ENCODE measurements around the gene COLGALT1.
"Not testable (repeated sequence)": the region's sequence is repeated elsewhere in the genome, so short reads cannot be mapped to it uniquely, and the experiment has no call there.

The COLGALT1 gene

GRCh38 chr19:17534767-17535166, 20.7 kb upstream of the COLGALT1 start:
- DNase-seq, result no peak

- no peak for DNase-seq
Observed at GRCh38 chr19:17536955-17537354, 18.5 kb upstream of the COLGALT1 start.

- DNase-seq, result no peak
Observed at GRCh38 chr19:17538684-17539237, 16.7 kb upstream of the COLGALT1 start.

DNA sequence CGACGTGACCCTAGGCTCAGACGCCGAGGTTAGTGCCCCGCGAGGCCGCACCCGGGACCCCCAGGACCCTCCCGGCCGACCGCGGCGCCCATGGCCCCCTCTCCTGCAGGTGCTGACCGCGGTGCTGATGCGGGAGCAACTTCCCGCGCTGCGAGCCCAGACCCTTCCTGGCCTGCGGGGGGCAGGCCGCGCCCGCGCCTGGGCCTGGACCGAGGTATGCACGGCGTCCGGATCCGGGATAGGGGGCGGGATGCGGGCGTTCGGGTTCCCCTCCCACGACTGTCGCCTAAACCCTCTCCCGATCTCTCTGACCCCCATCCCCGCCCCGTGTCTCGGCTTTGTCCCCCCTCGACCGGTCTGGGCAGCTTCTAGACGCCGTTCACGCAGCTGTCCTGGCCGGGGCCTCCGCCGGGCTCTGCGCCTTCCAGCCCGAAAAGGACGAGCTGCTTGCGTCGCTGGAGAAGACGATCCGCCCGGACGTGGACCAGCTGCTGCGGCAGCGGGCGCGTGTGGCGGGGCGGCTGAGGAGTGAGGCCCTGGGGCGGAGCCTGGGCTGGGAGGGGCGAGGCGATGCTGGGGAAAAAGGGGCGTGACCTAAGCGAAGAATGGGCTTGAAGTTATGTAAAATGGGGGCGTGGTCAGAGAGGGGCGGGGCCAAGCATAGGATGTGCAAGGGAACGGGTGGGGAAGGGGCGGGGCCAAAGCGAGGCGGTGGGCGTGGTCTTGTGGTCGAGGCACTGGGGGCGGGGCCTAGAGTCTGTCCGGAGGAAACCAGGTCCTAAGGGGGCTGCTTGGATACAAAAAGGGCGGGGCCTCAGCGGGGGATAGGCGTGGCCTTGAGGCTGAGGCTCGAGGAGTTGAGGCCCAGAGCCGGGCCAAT, 16.0 kb upstream of the COLGALT1 start:
- peak; percentile 91 for DNase-seq

GRCh38 chr19:17540174-17540573, 15.3 kb upstream of the COLGALT1 start:
- DNase-seq, result no peak

DNA sequence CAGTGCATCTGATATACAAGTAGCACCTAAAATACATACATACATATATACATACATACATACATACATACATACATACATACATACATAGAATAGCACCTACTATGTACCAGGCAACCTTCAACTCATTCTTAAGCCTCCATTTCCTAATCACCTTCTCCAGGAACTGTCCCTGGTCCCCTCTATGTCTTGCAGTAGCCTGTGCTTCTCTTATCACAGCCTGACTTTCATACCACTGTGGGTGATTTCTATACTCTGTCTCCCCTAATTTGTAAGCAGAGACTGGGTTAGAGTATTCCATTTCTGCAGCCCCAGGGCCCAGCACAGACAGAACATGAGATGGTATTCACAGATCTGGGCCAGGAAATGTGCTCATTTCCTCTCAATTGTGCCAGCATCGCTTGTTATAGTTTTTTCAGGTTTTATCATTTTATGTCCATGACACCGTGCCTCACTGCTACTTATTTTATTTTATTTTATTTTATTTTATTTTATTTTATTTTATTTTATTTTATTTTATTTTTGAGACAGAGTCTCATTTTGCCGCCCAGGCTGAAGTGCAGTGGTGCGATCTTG, 14.2 kb upstream of the COLGALT1 start:
- no peak for DNase-seq

GRCh38 chr19:17542042-17542441, 13.4 kb upstream of the COLGALT1 start:
- no peak for DNase-seq

- DNase-seq, result no peak
Observed at GRCh38 chr19:17542793-17543582, 12.5 kb upstream of the COLGALT1 start.

DNA sequence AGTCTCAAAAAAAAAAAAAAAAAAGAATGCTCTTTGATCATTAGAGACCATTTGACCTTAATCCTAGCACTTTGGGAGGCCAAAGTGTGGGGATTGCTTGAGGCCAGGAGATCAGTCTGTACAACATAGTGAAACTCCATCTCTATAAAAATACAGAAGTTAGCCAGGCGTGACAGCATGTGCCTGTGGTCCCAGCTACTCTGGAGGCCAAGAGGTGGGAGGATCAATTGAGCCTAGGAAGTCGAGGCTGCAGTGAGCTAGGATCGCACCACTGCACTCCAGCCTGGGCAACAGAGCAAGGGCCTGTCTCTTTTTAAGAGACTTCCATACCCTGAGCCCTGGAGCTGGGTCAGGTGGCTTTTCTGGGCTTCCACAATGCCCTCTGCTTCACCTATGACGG, 11.5 kb upstream of the COLGALT1 start:
- DNase-seq, result no peak

DNA sequence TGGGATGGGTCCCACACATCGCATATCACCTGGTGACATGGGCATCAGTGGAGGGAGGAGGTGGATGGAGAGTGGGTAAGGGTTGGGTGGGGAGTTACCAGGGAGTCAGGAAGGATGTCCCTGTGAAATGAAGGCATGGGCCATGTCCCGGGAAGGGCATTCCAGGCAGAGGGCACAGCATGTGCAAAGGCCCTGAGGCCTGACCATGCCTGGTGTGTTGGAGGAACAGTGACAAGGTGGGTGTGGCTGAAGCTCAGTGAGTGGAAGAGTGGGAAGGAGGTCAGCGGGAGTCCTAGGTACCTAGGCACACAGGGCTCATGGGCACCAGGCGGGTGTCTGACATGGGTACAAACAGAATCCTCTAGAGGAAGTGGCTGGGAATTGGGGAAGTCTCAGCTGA, 11.0 kb upstream of the COLGALT1 start:
- no peak for DNase-seq

- no peak for DNase-seq
Observed at GRCh38 chr19:17548145-17548544, 7.3 kb upstream of the COLGALT1 start.

DNA sequence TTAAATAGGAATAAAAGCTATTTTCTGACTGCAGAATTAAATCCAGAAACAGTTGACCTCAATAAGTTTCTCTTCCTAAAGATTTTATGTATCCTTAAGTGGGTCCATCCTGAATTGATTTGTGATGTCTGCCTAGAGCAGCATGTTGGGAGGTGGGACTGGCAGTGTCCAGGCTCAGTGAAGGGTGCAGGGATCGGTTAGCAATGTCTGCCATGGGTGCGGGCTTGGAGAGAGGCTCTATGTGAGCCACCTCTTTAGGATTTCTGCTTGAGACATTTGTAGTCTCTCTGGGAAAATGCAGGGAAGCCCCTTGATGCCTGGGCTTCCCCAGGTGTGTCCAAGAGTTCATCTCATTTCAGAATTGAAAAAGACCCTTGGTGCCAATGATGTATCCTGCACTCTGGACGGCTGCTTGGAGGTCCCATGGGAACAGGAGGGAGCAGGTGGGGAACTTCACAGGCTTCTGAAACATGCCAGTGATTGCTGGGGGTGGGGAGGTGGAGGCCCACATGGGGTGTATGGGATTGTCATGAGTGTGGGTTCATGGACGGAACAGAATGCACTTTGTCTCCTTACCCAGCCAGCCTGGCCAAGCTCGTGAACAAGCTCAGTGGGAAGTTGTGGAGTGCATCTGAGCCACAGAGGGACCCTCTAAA, 6.2 kb upstream of the COLGALT1 start:
- no peak for DNase-seq

GRCh38 chr19:17550076-17550667, 5.3 kb upstream of the COLGALT1 start:
- no peak for DNase-seq

- DNase-seq, result not testable (repeated sequence)
Observed at GRCh38 chr19:17552735-17553134, 2.7 kb upstream of the COLGALT1 start.

DNA sequence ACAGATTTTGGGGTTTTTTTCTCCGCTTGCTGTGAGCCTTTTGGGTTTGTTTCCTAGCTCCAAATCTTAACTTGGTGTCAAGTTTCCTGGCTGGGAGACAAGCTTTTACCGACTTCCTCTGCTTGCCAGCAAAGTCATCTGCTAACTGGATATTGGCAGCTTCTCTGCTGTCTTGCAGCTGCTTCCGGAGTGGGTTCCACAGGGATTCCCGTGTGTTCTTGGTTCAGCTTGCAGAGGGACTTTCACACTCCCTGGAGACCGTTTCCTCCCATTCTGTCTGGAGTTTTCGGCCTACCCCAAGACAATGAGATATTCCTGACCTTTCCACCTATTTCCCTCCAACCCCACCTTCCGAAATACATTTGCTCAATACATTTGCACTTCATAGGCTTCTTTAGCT, 2.2 kb upstream of the COLGALT1 start:
- no peak for DNase-seq

DNA sequence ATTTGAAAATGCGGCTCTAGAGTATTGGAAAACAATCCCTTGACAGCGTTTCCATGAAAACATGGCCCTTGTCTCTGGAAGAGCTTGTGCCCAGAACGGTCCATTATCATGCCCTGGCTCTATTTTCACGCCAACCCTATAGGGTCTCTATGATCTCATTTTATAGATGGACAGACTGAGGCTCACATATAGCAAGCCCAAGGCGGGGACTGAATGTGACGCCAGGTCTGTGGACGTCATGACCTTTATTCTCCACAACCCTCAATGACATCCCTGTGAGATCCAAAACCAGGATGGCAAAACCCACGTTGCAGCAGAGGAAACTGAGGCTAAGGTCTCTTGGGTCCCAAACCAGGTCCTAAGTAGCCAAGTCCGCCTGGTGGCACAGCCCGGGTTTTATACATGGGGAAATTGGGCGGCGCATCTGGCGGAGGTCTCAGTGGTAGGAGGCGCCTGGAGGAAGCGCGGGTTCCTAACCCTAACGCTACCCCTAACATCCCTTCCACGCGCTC, 425 bp upstream of the COLGALT1 start:
- DNase-seq, result no peak

GRCh38 chr19:17555929-17556813, 722 bp downstream of the COLGALT1 start:
- DNase-seq, result peak in 1 of 2 experiments; percentile 47

GRCh38 chr19:17556995-17557394, 1.5 kb downstream of the COLGALT1 start:
- no peak for DNase-seq

GRCh38 chr19:17557466-17557865, 2.0 kb downstream of the COLGALT1 start:
- DNase-seq, result no peak

DNA sequence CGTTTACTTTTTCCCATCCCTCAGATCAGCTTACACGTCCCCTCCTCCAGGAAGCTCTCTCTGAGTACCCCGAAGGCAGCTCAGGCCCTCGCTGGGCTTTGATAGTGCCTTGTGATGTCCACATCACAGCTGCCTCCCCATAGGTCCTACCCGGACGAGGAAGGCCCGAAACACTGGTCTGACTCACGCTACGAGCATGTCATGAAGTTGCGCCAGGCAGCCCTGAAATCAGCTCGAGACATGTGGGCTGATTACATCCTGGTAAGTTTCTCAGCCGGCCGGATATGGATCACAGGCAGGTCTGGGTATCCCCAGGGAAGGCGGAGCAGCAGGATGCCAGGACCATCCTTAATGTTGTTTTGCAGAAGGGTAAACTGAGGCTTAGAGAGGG, 4.8 kb downstream of the COLGALT1 start:
- no peak for DNase-seq

- DNase-seq, result no peak
Observed at GRCh38 chr19:17562097-17562496, 6.6 kb downstream of the COLGALT1 start.

Data from stimulated activated CD4-positive, alpha-beta T cell treated with anti-CD3 and anti-CD28 coated beads, Interleukin-4, amount 100 ng/mL, for 4 hours (primary cell).